Activated B cell treated with CpG ODN at 0.5 μM for 24 hours (primary cell): ENCODE measurements around the gene ZBTB16. TPM values are rescaled to one million over a fixed set of nuclear protein-coding genes. Genes with fewer than 3 reads are reported as not detected.

Experiments
- ATAC-seq: fragments of 200-7000 bp; cut with Tn5 transposase; one replicate; pipeline ENCODE4 v1.10.0; 2021; ENCODE audit warnings: low read depth, mild to moderate bottlenecking, moderate library complexity
- CTCF ChIA-PET: fragments of 350-600 bp; sonication (Branson Sonifier 250); formaldehyde crosslinking; loops from one replicate; lab custom pipeline; 2021; ENCODE audit warnings: antibody characterized with exemption; lab: Charles Lee
- POLR2A ChIA-PET: fragments of 350-600 bp; sonication (Branson Sonifier 250); formaldehyde crosslinking; loops from one replicate; lab custom pipeline; 2021; ENCODE audit warnings: antibody characterized with exemption; lab: Charles Lee
- DNase-seq: peaks from one replicate; pipeline ENCODE4 v3.0.0; 2022
- H3K27ac Mint-ChIP-seq: one replicate; pipeline ENCODE4 v1.8.0; 2020; ENCODE audit warnings: mixed read lengths
- H3K27me3 Mint-ChIP-seq: one replicate; pipeline ENCODE4 v1.8.0; 2021; ENCODE audit warnings: mixed read lengths
- H3K36me3 Mint-ChIP-seq: one replicate; pipeline ENCODE4 v1.8.0; 2021; ENCODE audit warnings: low read depth, mixed read lengths
- H3K4me1 Mint-ChIP-seq: one replicate; pipeline ENCODE4 v1.8.0; 2021; ENCODE audit warnings: mixed read lengths
- H3K4me3 Mint-ChIP-seq: one replicate; pipeline ENCODE4 v1.8.0; 2020; ENCODE audit warnings: mild to moderate bottlenecking, mixed read lengths
- H3K9me3 Mint-ChIP-seq: one replicate; pipeline ENCODE4 v1.8.0; 2020; ENCODE audit warnings: mixed read lengths
- CTCF ChIP-seq: fragments of 200-600 bp; IDR thresholded peaks from one replicate; pipeline ENCODE4 v1.8.0; 2022; ENCODE audit warnings: antibody characterized with exemption, mild to moderate bottlenecking
- intact Hi-C: fragments of 100-400 bp; cut with micrococcal nuclease; formaldehyde crosslinking; loops from one replicate; pipeline ENCODE4 v1.15.1; 2024
- total RNA-seq: library from RNA; stranded (reverse); gene quantifications from 2 replicates; pipeline ENCODE4 v1.2.3, GENCODE V29; 2022

The ZBTB16 gene
- total RNA-seq, 1 donor from 2014 or later: 2.5 TPM

GRCh38 chr11:114232400-114233059, 173.0 kb downstream of the ZBTB16 start:
- ATAC-seq (no peak), DNase-seq (no peak)
- H3K9me3 Mint-ChIP-seq: no peaks in the 10 kb centered on the region
- no peaks in the 10 kb centered on the region for H3K4me1 Mint-ChIP-seq
- H3K27ac Mint-ChIP-seq: no peak overlapping the region
- ChIA-PET POLR2A (no interaction called here), CTCF (no interaction called here)
- intact Hi-C loops: no loop called here
- no peaks in the 10 kb centered on the region for H3K36me3 Mint-ChIP-seq
- no peak overlapping the region for H3K4me3 Mint-ChIP-seq
- peaks cover 14% of the 10 kb centered on the region for H3K27me3 Mint-ChIP-seq
- TF ChIP-seq CTCF: no peak

GRCh38 chr11:114233755-114234154, 174.2 kb downstream of the ZBTB16 start:
- Mint-ChIP-seq H3K27ac (no peak overlapping the region), H3K4me1 (no peaks in the 10 kb centered on the region), H3K9me3 (no peaks in the 10 kb centered on the region), H3K36me3 (no peaks in the 10 kb centered on the region), H3K27me3 (peaks cover 16% of the 10 kb centered on the region), H3K4me3 (no peak overlapping the region)
- ChIA-PET POLR2A (no interaction called here), CTCF (interaction anchor here (1.4 kb wide), 1 partner anchor 27 kb away, joined by 3 read pairs; no protein-coding TSS in a partner anchor)
- no peak for TF ChIP-seq CTCF
- DNase-seq (no peak), ATAC-seq (no peak)
- intact Hi-C loops: no loop called here

- CTCF ChIA-PET: no interaction called here
Measured at GRCh38 chr11:114236829-114237228, 177.3 kb downstream of the ZBTB16 start.

GRCh38 chr11:114237321-114238280, 178.1 kb downstream of the ZBTB16 start:
- H3K27me3 Mint-ChIP-seq: peaks cover 11% of the 10 kb centered on the region
- TF ChIP-seq CTCF: no peak
- no peak overlapping the region for H3K27ac Mint-ChIP-seq
- H3K9me3 Mint-ChIP-seq: no peaks in the 10 kb centered on the region
- DNase-seq (no peak), ATAC-seq (no peak)
- H3K4me3 Mint-ChIP-seq: no peak overlapping the region
- H3K4me1 Mint-ChIP-seq: no peaks in the 10 kb centered on the region
- no peaks in the 10 kb centered on the region for H3K36me3 Mint-ChIP-seq
- POLR2A ChIA-PET: no interaction called here
- intact Hi-C loops: no loop called here
- CTCF ChIA-PET: no interaction called here

More at GRCh38 chr11:114236829-114237228, 177.3 kb downstream of the ZBTB16 start:
- Mint-ChIP-seq H3K9me3 (no peaks in the 10 kb centered on the region), H3K27ac (no peak overlapping the region), H3K27me3 (peaks cover 11% of the 10 kb centered on the region), H3K4me1 (no peaks in the 10 kb centered on the region), H3K4me3 (no peak overlapping the region), H3K36me3 (no peaks in the 10 kb centered on the region)
- DNase-seq: no peak
- ATAC-seq: no peak
- POLR2A ChIA-PET: no interaction called here
- TF ChIP-seq CTCF: no peak
- intact Hi-C loops: no loop called here

- no peaks in the 10 kb centered on the region for H3K4me1 Mint-ChIP-seq
- intact Hi-C loops: no loop called here
- no peaks in the 10 kb centered on the region for H3K9me3 Mint-ChIP-seq
- H3K27ac Mint-ChIP-seq: no peak overlapping the region
- ATAC-seq (no peak), DNase-seq (no peak)
- TF ChIP-seq CTCF: no peak
- ChIA-PET POLR2A (no interaction called here), CTCF (no interaction called here)
- peaks cover 2% of the 10 kb centered on the region for H3K27me3 Mint-ChIP-seq
- H3K4me3 Mint-ChIP-seq: no peak overlapping the region
- H3K36me3 Mint-ChIP-seq: no peaks in the 10 kb centered on the region
Measured at GRCh38 chr11:114239753-114240161, 180.2 kb downstream of the ZBTB16 start.
